ENCODE results near the gene IMPA2.

DNA sequence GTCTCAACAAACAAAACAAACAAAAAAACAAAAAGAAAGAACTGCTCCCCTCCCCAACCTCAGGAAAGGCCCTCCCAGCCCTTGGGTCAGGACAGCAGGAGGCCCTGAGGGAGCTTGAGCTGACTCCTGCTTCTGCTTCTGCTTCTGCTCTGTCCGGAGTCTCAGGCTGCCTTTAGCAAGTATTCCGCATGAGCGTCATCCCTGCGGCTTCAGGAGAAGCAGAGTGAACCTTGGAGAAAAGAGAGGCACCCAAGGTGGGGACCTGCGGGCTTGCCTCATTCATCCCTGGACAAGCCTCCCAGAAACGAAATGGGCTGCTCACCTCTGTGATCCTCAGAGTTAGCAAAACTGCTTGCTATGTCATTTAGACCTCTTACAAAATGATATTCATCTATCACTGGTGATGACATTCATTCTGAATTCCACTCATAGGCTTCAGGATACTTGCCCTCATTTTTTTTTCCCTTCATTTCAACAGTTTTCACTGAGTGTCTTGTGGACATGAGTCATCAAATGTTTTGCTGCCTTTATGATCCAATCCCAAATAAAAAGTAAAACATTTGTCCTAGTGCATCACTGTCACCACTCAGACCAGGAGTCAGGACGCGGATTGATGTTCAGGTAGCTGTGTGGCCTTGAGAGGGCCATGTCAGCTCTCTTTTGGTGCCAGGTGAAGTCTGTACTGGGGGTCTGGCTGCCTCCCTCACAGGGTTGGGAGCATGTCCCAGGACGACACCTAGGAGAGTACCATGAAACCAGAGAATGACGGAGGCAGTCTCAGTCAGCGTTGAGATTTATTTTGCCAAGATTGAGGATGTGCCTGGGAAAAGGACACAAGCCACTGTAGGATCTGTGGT is 51.7 kb downstream of the IMPA2 start:
- TF ChIP-seq, protein P1, sequence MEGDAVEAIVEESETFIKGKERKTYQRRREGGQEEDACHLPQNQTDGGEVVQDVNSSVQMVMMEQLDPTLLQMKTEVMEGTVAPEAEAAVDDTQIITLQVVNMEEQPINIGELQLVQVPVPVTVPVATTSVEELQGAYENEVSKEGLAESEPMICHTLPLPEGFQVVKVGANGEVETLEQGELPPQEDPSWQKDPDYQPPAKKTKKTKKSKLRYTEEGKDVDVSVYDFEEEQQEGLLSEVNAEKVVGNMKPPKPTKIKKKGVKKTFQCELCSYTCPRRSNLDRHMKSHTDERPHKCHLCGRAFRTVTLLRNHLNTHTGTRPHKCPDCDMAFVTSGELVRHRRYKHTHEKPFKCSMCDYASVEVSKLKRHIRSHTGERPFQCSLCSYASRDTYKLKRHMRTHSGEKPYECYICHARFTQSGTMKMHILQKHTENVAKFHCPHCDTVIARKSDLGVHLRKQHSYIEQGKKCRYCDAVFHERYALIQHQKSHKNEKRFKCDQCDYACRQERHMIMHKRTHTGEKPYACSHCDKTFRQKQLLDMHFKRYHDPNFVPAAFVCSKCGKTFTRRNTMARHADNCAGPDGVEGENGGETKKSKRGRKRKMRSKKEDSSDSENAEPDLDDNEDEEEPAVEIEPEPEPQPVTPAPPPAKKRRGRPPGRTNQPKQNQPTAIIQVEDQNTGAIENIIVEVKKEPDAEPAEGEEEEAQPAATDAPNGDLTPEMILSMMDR (IDR thresholded peaks at IDR 0.05; ENCODE audit: poor library complexity) = no peak
- TF ChIP-seq EZH2 (IDR thresholded peaks at IDR 0.05; ENCODE audit: borderline replicate concordance) = no peak

Measured in hepatocyte (in vitro differentiated cells).